CD4-positive, alpha-beta T cell treated with Interleukin-21 for 1 hour (primary cell): Measurements from ENCODE around the gene SRGAP1.
"Not testable (repeated sequence)": the region's sequence is repeated elsewhere in the genome, so short reads cannot be mapped to it uniquely, and the experiment has no call there.

ENCODE experiments used
- DNase-seq: peaks from one replicate; pipeline ENCODE4 v3.0.0-alpha.2; 2020

Gene SRGAP1

DNA sequence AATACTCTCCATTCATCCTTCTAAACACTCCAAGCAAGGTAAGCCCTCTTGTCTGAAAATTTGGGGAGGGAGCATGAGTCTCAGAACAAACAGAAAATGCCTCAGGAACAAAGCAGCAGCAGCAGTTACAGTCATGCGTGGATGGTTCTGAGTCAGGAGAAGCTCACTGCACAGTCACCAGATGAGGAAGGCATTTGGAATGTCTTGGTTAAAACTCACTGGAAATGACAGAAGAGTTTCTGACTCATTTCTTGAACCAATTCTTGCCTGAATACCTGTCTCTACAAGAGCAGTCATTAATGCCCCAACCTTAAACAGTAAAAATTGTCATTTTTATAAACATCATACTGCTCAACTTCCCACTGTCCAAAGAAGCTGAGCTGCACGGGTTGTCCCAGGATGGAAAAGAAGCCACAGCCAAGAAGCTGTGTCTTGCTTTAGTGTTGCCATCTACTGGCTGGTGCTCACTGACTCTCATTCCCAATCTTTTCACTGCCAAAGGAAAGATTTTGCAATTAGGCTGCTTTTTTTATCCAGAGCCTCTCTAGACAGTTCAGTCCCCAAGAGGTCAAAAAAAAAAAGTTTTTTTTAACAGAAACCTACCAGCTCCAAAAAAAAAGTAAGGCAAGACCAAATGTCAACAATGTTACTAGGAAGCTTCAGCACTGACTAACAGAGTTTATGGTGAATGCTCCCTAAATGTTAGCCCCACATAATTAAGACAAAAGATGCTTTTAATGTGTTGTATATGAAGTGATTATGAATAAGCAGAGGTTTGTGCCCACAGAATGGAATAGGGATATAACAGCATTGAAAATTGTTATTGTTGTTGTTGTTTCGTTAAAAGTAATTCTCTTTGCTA is 337.2 kb downstream of the SRGAP1 start:
- DNase-seq: no peak

DNA sequence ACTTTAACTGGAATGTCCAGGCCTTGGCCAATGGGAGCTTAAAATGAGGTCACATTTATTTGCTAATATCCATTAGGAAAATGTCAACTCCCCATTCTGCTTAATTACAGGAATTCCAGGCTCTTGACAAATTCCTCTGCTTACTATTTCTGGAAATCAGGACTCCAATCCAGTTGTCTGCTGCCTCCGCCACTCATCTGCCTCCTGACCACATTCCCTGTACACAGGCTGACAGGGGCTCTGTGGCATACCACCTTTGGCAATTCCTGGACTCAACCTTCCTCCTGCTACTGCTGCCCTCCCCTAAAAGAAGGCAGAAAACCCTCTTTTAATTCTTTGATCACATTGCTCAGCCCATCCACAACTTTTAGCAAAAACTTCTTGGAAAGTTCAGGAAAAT is 339.7 kb downstream of the SRGAP1 start:
- DNase-seq: no peak

DNA sequence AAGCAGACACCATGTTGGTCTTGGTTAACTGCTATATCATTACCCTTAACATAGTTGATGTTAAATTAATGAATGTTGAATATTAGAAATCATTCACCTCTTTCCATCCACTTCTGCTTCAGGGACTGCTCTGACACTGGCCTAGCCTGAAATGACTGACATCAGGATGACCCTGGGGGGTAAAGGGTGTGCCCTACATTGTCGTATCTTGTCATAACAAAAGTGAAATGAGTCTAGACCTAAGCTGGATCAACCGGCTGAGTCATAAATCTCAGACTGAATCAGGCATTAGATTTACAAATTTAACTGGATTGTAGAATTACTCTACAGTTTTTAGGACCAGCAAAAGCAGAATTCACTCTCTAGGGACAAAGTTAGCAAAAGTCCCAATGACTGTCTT is 342.3 kb downstream of the SRGAP1 start:
- DNase-seq: no peak

DNA sequence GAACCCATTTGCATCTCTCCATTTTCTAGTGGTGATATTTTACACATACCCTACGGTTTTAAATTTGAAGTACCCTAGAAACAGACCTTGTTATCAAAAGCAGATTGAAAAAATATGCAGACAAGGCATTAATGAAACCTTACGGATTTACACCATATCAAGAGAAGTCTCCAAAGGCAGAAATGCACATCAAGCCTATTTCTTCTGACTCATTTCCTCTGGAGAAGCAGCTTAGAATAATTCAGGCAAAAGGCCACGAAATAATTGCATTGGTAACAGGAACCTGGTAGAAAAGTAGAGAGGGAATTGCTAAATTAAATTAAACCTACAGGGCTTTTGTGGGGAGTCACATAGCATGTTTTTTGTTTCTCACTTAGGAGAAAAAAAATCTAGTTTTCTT is 342.9 kb downstream of the SRGAP1 start:
- DNase-seq: no peak

GRCh38 chr12:64187794-64188193 is 343.3 kb downstream of the SRGAP1 start:
- no peak for DNase-seq

GRCh38 chr12:64189530-64189929 is 345.0 kb downstream of the SRGAP1 start:
- DNase-seq: no peak

- DNase-seq: no peak
Observed at GRCh38 chr12:64190140-64190539, 345.6 kb downstream of the SRGAP1 start.

DNA sequence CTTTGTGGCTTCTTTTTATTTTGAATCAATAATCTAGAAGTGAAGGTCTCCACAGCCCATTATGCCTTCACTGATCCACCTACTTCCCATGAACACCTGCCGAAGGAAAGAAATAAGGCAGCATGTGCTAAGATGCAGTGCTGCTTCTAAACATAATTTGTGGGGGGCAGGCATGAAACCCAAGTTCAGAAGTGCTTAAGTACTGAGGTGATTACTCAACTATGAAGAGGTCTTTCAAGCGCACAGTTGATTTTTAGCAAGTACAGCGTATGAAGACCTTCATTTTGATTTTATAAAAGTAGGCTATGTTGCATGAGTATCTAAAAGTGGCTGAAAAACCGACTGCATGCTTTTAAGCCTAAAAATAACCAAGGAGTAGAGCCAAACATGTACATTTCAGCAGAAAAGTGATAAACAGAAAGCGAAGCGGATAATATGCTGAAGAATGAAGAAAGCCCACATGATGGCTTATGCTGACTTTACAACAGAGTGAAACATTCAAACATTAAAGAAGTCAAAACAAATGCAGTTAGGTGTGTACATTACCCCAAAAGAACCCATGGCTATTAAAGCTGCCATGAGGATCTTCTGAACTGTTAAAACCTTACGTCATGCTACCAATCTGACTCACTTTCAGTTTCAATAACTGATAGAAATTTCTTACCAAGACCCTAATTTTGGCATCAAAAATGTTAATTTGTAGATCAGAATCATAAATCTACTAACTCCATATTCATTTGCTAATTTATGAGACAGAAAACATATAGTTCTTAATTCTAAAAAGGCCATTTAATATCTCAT is 348.3 kb downstream of the SRGAP1 start:
- no peak for DNase-seq

- DNase-seq: no peak
Observed at GRCh38 chr12:64193931-64194330, 349.4 kb downstream of the SRGAP1 start.

DNA sequence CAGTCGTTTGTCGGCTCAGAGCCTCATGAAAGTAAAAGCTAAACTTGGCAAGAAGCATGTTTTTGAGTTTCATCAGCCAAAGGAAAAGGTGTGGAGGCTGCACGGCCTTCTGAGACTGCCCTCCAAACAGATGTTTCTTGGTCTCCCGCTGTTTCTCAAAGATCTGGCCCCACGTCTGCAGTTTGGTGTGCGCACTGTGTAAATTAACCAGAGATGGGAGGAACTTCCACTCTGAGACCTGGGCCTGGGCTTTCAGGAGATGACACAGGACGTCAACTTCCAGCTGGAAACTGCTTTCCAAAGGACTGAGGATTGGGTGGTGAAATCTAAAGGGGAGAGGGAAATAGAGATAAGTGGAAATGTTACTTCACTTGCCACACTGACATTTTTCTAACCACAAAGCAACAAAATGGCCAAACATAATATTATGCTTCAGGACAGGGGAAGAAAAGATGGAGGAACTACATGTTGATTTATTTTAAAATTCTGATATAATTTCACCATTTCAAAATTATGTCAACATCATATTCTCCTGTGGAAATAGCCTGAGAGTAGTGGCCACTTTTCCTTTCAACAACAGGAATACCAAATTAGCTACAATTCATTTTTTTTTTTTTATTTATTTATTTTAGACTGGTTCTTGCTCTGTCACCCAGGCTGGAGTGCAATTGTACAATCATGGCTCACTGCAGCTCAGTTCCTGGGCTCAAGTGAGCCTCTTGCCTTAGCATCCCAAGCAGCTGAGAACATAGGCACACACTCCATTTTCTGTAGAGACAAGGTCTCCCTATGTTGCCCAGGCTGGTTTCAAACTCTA is 350.0 kb downstream of the SRGAP1 start:
- no peak for DNase-seq

GRCh38 chr12:64195841-64196240 is 351.3 kb downstream of the SRGAP1 start:
- not testable (repeated sequence) for DNase-seq

DNA sequence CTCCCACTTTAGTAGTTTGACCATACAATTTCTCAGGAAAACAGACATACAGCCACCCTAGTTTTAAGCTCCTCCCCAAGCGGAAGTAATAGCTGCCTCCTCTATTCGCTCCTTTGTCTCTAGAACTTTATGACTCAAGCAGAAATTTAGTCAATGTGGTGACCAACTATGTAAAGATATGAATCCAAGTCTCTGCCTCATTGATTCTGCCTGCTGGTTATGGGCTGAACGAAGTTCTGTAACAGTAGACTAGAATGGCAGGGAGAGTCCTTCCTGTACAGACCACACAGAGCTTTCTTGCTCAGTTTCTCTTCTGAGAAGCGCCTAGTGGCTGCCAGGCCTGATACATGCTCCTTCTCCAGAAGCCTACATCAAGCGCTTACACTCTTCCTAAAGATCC is 358.5 kb downstream of the SRGAP1 start:
- no peak for DNase-seq

GRCh38 chr12:64203775-64204174 is 359.3 kb downstream of the SRGAP1 start:
- DNase-seq: no peak

- no peak for DNase-seq
Observed at GRCh38 chr12:64205542-64205941, 361.0 kb downstream of the SRGAP1 start.

- DNase-seq: no peak
Observed at GRCh38 chr12:64207453-64207852, 363.0 kb downstream of the SRGAP1 start.
